ENCODE data around the gene CENPU. TPM values are rescaled to one million over a fixed set of nuclear protein-coding genes. Genes with fewer than 3 reads are reported as not detected.

CENPU gene
- polyA plus RNA-seq, 1 experiment: 3.0 TPM

DNA sequence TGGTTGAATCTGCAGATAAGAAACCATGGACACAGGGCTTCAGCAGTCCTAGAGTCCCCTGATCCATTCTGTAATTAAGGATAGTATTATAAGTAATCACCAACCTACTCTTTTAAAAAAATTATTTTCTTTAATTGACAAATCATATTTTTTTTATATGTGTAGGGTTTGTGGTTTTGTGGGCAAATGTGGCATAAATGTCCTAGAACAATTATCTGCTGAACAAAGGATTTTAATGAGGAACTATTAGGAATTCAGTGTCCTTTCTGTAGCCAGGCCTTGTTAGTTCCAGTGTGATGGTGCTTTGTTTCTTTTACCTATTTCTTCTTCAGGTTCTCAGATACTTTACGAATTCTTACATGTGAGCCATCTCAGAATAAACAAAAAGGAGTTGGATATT lies 52.0 kb downstream of the CENPU start:
- POLR2A ChIA-PET: no interaction called here
- TF ChIP-seq, protein P1, sequence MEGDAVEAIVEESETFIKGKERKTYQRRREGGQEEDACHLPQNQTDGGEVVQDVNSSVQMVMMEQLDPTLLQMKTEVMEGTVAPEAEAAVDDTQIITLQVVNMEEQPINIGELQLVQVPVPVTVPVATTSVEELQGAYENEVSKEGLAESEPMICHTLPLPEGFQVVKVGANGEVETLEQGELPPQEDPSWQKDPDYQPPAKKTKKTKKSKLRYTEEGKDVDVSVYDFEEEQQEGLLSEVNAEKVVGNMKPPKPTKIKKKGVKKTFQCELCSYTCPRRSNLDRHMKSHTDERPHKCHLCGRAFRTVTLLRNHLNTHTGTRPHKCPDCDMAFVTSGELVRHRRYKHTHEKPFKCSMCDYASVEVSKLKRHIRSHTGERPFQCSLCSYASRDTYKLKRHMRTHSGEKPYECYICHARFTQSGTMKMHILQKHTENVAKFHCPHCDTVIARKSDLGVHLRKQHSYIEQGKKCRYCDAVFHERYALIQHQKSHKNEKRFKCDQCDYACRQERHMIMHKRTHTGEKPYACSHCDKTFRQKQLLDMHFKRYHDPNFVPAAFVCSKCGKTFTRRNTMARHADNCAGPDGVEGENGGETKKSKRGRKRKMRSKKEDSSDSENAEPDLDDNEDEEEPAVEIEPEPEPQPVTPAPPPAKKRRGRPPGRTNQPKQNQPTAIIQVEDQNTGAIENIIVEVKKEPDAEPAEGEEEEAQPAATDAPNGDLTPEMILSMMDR (IDR thresholded peaks at IDR 0.05; ENCODE audit: insufficient read depth, low read depth, low read length): no peak
- H3K4me3 ChIP-seq (ENCODE audit: low read depth, low read length): no peak overlapping the region
- no peaks in the 10 kb centered on the region for H3K27me3 ChIP-seq (ENCODE audit: control insufficient read depth, insufficient read depth, low read length)
- CTCF ChIA-PET: no interaction called here
- peaks cover 2% of the 10 kb centered on the region; the same call in 1 of the 2 replicates for H3K36me3 ChIP-seq (ENCODE audit: control insufficient read depth, insufficient read depth, low read length)
- no peak for DNase-seq (ENCODE audit: low read depth)

DNA sequence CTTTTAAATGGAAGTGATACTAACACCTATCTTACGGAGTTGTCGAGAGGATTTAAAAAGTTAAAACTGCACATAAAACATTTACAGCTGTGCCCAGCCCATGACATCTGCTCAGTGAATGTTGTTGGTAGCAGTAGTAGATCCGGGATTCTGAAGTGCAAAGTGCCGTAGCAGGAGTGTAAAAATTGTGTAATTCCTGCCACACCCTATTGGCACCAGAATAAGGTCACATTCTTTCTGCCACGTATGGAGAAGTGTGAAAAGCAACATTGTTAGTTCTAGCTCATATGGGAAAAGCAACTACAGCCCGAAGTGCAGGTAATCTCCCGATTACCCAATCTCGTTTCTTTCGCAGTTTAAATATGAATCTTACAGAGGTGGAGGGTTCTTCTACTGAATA lies 53.2 kb downstream of the CENPU start:
- CTCF ChIA-PET: interaction anchor here (0.6 kb wide), 1 partner anchor 48 kb away, joined by 3 read pairs; no protein-coding TSS in a partner anchor
- TF ChIP-seq, protein P1 (IDR thresholded peaks at IDR 0.05; ENCODE audit: insufficient read depth, low read depth, low read length): no peak
- no peak for DNase-seq (ENCODE audit: low read depth)
- POLR2A ChIA-PET: no interaction called here
- H3K27me3 ChIP-seq (ENCODE audit: control insufficient read depth, insufficient read depth, low read length): no peaks in the 10 kb centered on the region
- no peaks in the 10 kb centered on the region for H3K36me3 ChIP-seq (ENCODE audit: control insufficient read depth, insufficient read depth, low read length)
- no peak overlapping the region for H3K4me3 ChIP-seq (ENCODE audit: low read depth, low read length)

DNA sequence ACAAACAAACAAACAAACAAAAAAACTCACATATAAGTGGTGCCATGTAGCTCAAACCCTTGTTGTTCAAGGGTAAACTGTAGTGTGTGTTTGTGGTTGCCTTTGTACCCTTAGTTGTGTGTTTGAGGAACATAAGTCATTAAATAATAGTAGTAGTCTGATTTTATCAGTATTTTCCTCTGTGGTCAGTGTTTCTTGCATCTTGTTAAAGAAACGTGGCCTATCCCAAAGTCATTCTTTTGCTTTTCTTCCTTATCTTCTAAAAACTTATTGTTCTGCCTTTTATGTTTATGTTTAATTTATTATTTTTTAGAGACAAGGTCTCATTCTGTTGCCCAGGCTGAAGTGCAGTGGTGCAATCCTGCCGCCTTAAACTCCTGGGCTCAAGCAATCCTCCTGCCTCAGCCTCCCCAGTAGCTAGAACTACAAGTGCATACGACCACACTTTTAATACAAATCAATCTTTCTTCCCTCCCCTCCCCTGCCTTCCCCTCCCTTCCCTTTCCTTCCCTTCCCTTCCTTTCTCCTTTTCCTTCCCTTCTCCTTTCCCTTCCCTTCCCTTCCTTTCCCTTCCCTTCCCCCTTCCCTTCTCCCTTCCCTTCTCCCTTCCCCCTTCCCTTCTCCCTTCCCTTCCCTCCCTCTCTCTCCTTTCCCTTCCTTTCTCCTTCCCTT lies 57.9 kb downstream of the CENPU start:
- POLR2A ChIA-PET: no interaction called here
- no peak for DNase-seq (ENCODE audit: low read depth)
- H3K36me3 ChIP-seq (ENCODE audit: control insufficient read depth, insufficient read depth, low read length): peaks cover 5% of the 10 kb centered on the region
- CTCF ChIA-PET: no interaction called here
- TF ChIP-seq, protein P1 (IDR thresholded peaks at IDR 0.05; ENCODE audit: insufficient read depth, low read depth, low read length): no peak
- H3K4me3 ChIP-seq (ENCODE audit: low read depth, low read length): no peak overlapping the region
- no peaks in the 10 kb centered on the region for H3K27me3 ChIP-seq (ENCODE audit: control insufficient read depth, insufficient read depth, low read length)

DNA sequence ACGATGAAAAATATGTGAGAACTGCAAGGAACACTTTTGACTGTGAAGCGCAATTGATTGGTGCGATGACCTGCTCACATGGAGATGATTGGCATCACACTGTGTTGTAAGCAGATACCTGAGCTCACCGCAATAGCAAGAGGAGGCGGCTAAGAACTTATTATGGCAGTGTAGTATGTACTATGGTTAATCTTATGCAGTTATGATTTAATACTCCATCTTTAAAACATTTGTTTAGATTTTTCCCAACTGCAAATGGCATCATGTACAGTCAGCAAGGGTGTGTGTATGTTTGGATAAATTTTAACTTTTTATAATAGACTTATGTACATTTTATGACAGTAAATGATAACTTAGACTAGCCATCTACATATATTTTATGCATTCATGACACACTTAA lies 58.9 kb downstream of the CENPU start:
- peaks cover 5% of the 10 kb centered on the region for H3K36me3 ChIP-seq (ENCODE audit: control insufficient read depth, insufficient read depth, low read length)
- H3K27me3 ChIP-seq (ENCODE audit: control insufficient read depth, insufficient read depth, low read length): no peaks in the 10 kb centered on the region
- TF ChIP-seq, protein P1 (IDR thresholded peaks at IDR 0.05; ENCODE audit: insufficient read depth, low read depth, low read length): no peak
- DNase-seq (ENCODE audit: low read depth): no peak
- ChIA-PET CTCF (no interaction called here), POLR2A (no interaction called here)
- H3K4me3 ChIP-seq (ENCODE audit: low read depth, low read length): no peak overlapping the region

DNA sequence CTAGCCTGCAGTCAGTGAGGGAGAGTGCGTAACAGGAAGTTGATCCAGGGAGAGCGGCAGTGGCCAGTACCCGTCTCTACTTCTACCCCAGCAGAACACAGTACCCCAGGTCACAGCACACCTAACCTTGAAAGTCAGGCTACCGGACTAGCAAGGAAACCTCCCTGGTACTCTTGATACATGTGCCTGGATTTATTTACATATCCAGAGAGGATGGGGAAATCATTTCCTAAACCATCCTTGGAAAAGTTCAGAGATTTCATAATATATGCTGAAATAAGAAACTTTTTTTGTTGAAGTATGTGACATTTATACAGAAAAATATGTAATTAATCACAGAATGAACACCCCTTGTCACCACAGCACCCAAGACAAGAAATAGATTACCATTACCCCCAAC lies 59.9 kb downstream of the CENPU start:
- ChIA-PET POLR2A (no interaction called here), CTCF (no interaction called here)
- H3K36me3 ChIP-seq (ENCODE audit: control insufficient read depth, insufficient read depth, low read length): peaks cover 9% of the 10 kb centered on the region
- TF ChIP-seq, protein P1 (IDR thresholded peaks at IDR 0.05; ENCODE audit: insufficient read depth, low read depth, low read length): no peak
- no peaks in the 10 kb centered on the region for H3K27me3 ChIP-seq (ENCODE audit: control insufficient read depth, insufficient read depth, low read length)
- H3K4me3 ChIP-seq (ENCODE audit: low read depth, low read length): no peak overlapping the region
- no peak for DNase-seq (ENCODE audit: low read depth)

Measured in BJ (cell line).